ENCODE results near the gene SOX18.

DNA sequence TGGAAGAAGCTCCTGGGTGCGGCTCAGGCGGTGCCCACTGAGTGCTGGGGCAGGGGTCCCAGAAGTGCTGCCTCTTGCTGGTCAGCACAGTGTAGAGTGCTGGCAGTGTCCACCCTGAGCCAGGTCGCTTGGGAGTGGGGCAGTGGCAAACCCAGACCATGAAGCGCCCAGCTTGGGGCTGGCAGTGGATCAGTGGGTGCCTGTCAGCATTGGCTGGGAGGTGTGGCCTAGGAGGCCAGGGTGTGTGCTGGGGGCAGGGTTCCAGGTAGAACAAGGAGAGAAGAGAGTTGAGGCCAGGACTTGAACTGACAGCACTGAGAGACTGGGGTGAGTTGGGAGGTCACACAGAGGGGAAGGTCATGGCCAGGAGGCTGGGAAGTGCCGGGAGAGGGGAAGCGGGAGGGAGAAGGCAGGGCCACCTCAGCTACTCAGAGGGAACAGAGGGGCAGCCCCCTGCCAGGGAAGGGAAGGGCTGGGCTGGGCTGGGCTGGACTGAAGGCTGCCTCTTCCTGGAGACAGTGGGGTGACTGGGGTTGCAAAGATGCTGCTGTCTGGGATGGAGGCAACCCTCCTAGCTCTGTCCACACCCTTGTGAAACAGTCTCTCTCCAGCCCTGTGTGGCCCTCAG is 17.7 kb upstream of the SOX18 start:
- TF ChIP-seq, protein P1, sequence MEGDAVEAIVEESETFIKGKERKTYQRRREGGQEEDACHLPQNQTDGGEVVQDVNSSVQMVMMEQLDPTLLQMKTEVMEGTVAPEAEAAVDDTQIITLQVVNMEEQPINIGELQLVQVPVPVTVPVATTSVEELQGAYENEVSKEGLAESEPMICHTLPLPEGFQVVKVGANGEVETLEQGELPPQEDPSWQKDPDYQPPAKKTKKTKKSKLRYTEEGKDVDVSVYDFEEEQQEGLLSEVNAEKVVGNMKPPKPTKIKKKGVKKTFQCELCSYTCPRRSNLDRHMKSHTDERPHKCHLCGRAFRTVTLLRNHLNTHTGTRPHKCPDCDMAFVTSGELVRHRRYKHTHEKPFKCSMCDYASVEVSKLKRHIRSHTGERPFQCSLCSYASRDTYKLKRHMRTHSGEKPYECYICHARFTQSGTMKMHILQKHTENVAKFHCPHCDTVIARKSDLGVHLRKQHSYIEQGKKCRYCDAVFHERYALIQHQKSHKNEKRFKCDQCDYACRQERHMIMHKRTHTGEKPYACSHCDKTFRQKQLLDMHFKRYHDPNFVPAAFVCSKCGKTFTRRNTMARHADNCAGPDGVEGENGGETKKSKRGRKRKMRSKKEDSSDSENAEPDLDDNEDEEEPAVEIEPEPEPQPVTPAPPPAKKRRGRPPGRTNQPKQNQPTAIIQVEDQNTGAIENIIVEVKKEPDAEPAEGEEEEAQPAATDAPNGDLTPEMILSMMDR (IDR thresholded peaks at IDR 0.05; ENCODE audit: low read depth, low read length) = no peak
- TF ChIP-seq POLR2A (IDR thresholded peaks at IDR 0.05; ENCODE audit: extremely low read depth, insufficient read length) (no peak), MYC (IDR thresholded peaks at IDR 0.05; ENCODE audit: low read depth, low read length) (no peak)
- TF ChIP-seq, protein P2, sequence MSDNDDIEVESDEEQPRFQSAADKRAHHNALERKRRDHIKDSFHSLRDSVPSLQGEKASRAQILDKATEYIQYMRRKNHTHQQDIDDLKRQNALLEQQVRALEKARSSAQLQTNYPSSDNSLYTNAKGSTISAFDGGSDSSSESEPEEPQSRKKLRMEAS (IDR thresholded peaks at IDR 0.05; ENCODE audit: low read depth, low read length) = no peak
